GM12801 (cell line): ENCODE results near the gene SMIM21.

Experiments
- CTCF ChIP-seq: IDR thresholded peaks from one replicate; pipeline ENCODE4 v1.5.1; 2011; ENCODE audit warnings: control low read depth; ENCODE audit not compliant: insufficient read length; ENCODE audit errors: extremely low read depth

SMIM21 gene

GRCh38 chr18:75406491-75407445 lies 20.7 kb downstream of the SMIM21 start:
- TF ChIP-seq CTCF = no peak

GRCh38 chr18:75405351-75405750 lies 22.2 kb downstream of the SMIM21 start:
- TF ChIP-seq CTCF = no peak

GRCh38 chr18:75400366-75400765 lies 27.1 kb downstream of the SMIM21 start:
- no peak for TF ChIP-seq CTCF

- TF ChIP-seq CTCF = no peak
Observed at GRCh38 chr18:75395137-75395536, 32.4 kb downstream of the SMIM21 start.

GRCh38 chr18:75393721-75394120 lies 33.8 kb downstream of the SMIM21 start:
- TF ChIP-seq CTCF = no peak

GRCh38 chr18:75392226-75392578 lies 35.3 kb downstream of the SMIM21 start:
- no peak for TF ChIP-seq CTCF

GRCh38 chr18:75391279-75392225 lies 36.0 kb downstream of the SMIM21 start:
- no peak for TF ChIP-seq CTCF
